Measurements from ENCODE around the gene CCDC68.

CCDC68 gene

GRCh38 chr18:54872681-54873080 is 86.6 kb downstream of the CCDC68 start:
- TF ChIP-seq CTCF (IDR thresholded peaks at IDR 0.05), result no peak

- no peak for TF ChIP-seq CTCF (IDR thresholded peaks at IDR 0.05)
These were observed 88.0 kb downstream of the CCDC68 start for GRCh38 chr18:54871231-54871630.

GRCh38 chr18:54867131-54867530 is 92.1 kb downstream of the CCDC68 start:
- no peak for TF ChIP-seq CTCF (IDR thresholded peaks at IDR 0.05)

GRCh38 chr18:54860941-54861340 is 98.3 kb downstream of the CCDC68 start:
- no peak for TF ChIP-seq CTCF (IDR thresholded peaks at IDR 0.05)

- no peak for TF ChIP-seq CTCF (IDR thresholded peaks at IDR 0.05)
These were observed 99.4 kb downstream of the CCDC68 start for GRCh38 chr18:54859667-54860421.

- TF ChIP-seq CTCF (IDR thresholded peaks at IDR 0.05), result no peak
These were observed 101.8 kb downstream of the CCDC68 start for GRCh38 chr18:54857499-54857898.

- TF ChIP-seq CTCF (IDR thresholded peaks at IDR 0.05), result no peak
These were observed 103.1 kb downstream of the CCDC68 start for GRCh38 chr18:54856105-54856646.
